ENCODE results near the gene MT1A. TPM values are rescaled to one million over a fixed set of nuclear protein-coding genes. Genes with fewer than 3 reads are reported as not detected.

The MT1A gene
- polyA plus RNA-seq, 1 experiment = not detected

- H3K27me3 ChIP-seq (ENCODE audit: control insufficient read depth, insufficient read depth, low read length) = peaks cover 41% of the 10 kb centered on the region
- POLR2A ChIA-PET = no interaction called here
- no peak overlapping the region for H3K4me3 ChIP-seq (ENCODE audit: low read depth, low read length)
- CTCF ChIA-PET = no interaction called here
- TF ChIP-seq, protein P1, sequence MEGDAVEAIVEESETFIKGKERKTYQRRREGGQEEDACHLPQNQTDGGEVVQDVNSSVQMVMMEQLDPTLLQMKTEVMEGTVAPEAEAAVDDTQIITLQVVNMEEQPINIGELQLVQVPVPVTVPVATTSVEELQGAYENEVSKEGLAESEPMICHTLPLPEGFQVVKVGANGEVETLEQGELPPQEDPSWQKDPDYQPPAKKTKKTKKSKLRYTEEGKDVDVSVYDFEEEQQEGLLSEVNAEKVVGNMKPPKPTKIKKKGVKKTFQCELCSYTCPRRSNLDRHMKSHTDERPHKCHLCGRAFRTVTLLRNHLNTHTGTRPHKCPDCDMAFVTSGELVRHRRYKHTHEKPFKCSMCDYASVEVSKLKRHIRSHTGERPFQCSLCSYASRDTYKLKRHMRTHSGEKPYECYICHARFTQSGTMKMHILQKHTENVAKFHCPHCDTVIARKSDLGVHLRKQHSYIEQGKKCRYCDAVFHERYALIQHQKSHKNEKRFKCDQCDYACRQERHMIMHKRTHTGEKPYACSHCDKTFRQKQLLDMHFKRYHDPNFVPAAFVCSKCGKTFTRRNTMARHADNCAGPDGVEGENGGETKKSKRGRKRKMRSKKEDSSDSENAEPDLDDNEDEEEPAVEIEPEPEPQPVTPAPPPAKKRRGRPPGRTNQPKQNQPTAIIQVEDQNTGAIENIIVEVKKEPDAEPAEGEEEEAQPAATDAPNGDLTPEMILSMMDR (IDR thresholded peaks at IDR 0.05; ENCODE audit: insufficient read depth, low read depth, low read length) = no peak
- H3K36me3 ChIP-seq (ENCODE audit: control insufficient read depth, insufficient read depth, low read length) = no peaks in the 10 kb centered on the region
- DNase-seq (ENCODE audit: low read depth) = no peak
Measured at GRCh38 chr16:56636616-56637413, 1.7 kb upstream of the MT1A start.

DNA sequence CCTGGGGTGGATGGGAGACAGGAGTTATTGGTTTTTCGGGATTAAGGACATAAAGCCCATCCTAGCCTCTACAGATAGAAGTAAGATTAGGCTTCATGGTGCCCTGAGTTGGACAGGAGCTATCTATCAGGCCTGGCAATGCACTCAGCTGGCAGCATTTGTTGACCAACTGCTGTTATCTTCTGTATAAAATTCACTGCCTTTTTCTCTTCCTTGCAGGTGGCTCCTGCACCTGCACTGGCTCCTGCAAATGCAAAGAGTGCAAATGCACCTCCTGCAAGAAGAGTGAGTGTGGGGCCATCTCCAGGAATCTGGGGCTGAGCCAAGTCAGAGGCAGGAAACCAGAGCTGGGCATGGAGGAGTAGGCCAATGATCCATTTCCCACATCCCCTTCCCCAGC is 579 bp downstream of the MT1A start:
- POLR2A ChIA-PET = no interaction called here
- CTCF ChIA-PET = interaction anchor here (0.7 kb wide), 1 partner anchor 39 kb away, joined by 3 read pairs; no protein-coding TSS in a partner anchor

DNA sequence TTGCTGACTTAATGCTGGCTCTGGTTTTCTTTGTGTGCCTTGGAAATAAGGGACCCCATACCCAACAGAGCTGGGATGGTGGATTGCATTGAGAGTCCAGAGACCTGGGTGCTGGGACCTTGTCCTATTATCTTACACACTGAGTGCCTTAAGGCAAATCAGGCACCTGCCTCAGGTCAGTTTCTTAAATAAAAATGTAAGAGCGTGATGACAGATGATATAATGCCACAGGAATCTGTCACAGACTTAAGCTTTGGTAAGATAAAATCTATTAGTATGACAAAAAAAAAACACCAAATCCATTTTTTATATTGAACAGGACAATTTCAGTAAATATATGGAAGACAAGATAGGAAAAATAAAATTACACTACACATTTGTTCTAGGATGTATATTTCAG is 1.6 kb downstream of the MT1A start:
- Histone ChIP-seq H3K27me3 (ENCODE audit: control insufficient read depth, insufficient read depth, low read length) (peaks cover 25% of the 10 kb centered on the region), H3K36me3 (ENCODE audit: control insufficient read depth, insufficient read depth, low read length) (no peaks in the 10 kb centered on the region), H3K4me3 (ENCODE audit: low read depth, low read length) (no peak overlapping the region)
- TF ChIP-seq, protein P1 (IDR thresholded peaks at IDR 0.05; ENCODE audit: insufficient read depth, low read depth, low read length) = no peak
- DNase-seq (ENCODE audit: low read depth) = no peak
- CTCF ChIA-PET = no interaction called here
- POLR2A ChIA-PET = interaction anchor here (0.8 kb wide), 1 partner anchor 1081 kb away, joined by 3 read pairs; no protein-coding TSS in a partner anchor

More for the DNA sequence above, 579 bp downstream of the MT1A start:
- H3K36me3 ChIP-seq (ENCODE audit: control insufficient read depth, insufficient read depth, low read length) = no peaks in the 10 kb centered on the region
- TF ChIP-seq, protein P1 (IDR thresholded peaks at IDR 0.05; ENCODE audit: insufficient read depth, low read depth, low read length) = no peak
- peaks cover 33% of the 10 kb centered on the region for H3K27me3 ChIP-seq (ENCODE audit: control insufficient read depth, insufficient read depth, low read length)
- H3K4me3 ChIP-seq (ENCODE audit: low read depth, low read length) = no peak overlapping the region
- DNase-seq (ENCODE audit: low read depth) = no peak

DNA sequence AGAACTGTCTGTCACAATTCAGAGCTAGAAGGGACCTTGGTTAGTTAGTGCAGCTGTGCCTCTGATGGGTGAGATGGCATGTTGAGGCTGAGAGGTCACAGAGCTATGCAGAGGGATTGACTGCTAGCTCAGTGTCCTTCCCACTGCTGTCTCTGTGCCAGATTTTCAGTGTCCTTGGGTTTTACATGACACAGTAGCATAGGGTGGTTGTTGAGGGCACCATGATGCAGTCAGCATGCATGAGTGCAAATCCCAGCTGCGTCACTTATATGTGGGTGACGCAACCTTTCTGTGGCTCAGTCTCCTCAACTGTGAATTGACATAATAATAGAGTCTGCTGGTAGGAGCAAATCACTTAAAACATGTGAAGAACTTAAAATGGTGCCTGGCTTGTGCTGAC is 2.7 kb downstream of the MT1A start:
- DNase-seq (ENCODE audit: low read depth) = no peak
- Histone ChIP-seq H3K27me3 (ENCODE audit: control insufficient read depth, insufficient read depth, low read length) (peaks cover 27% of the 10 kb centered on the region), H3K36me3 (ENCODE audit: control insufficient read depth, insufficient read depth, low read length) (no peaks in the 10 kb centered on the region), H3K4me3 (ENCODE audit: low read depth, low read length) (no peak overlapping the region)
- CTCF ChIA-PET = interaction anchor here (1.2 kb wide), 1 partner anchor 11 kb away, joined by 3 read pairs; no protein-coding TSS in a partner anchor
- TF ChIP-seq, protein P1 (IDR thresholded peaks at IDR 0.05; ENCODE audit: insufficient read depth, low read depth, low read length) = no peak
- POLR2A ChIA-PET = interaction anchor here (0.8 kb wide), 1 partner anchor 1082 kb away, joined by 3 read pairs; no protein-coding TSS in a partner anchor

DNA sequence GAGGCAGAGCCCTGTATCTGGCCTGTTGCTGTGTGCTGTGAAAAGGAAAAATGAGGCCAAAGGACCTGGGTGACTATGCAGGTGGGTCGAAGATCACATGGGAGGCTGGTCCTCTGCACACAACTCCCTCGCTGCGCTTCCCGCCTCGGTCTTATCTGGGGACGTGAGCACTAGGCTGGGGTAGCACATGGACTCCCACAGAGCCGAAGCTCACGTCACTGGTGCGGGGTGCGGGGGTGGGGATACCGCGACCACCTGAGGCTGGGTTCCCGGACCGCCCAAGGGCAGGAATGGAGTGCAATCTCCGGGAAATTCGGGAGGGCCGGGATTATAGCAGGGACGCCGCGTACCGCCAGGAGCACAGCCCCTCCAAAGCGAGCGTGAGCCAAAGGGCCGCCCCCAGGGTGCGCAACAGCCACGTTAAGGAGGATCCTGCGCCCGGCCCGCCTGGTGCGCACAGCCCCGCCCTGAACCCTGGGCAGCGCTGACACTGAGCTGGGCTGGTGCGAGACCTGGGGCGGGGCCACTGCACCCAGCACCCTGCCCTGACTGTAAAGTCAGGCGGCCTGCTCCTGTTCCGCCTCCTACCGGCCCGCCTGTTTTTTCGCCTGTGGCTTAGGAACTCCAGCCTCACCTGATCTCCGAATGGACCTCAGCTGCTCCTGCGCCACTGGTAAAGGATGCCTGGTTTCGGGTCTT is 4.8 kb downstream of the MT1A start:
- DNase-seq (ENCODE audit: low read depth) = no peak
- Histone ChIP-seq H3K36me3 (ENCODE audit: control insufficient read depth, insufficient read depth, low read length) (no peaks in the 10 kb centered on the region), H3K4me3 (ENCODE audit: low read depth, low read length) (peak overlapping the region; percentile 15; the same call in 1 of the 2 replicates), H3K27me3 (ENCODE audit: control insufficient read depth, insufficient read depth, low read length) (peaks cover 27% of the 10 kb centered on the region)
- POLR2A ChIA-PET = no interaction called here
- CTCF ChIA-PET = interaction anchor here (0.8 to 2.1 kb wide), 4 partner anchors 9 to 42 kb away, joined by 3 to 5 read pairs (median 4); no protein-coding TSS in a partner anchor
- TF ChIP-seq, protein P1 (IDR thresholded peaks at IDR 0.05; ENCODE audit: insufficient read depth, low read depth, low read length) = peak; percentile 47
